ENCODE measurements around the gene IFT52.
A peak's percentile ranks its signal among the peaks of the same experiment; 100 is the strongest.

DNA sequence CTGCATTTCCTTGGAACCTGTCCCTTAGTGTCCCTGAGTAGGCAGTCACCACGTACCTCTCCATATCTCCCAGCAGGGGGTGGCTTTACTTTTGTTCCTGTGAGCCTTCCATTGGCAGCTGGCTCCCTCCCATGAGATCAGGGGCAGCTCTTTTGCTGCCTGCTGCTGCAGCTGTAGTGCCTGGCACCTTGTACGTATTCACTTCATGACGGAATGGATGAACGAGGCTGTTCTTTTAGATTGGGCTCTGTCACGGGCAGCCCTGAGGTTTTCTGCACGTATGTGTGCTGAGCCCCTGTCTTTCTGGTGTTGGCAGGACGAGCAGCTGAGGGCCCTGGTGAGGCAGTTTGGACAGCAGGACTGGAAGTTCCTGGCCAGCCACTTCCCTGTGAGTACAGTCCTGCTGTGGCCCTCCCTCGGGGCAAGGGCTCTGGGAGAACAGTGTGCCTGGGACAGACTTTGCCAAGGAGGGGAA is 90.8 kb downstream of the IFT52 start:
- TF ChIP-seq, protein P1, sequence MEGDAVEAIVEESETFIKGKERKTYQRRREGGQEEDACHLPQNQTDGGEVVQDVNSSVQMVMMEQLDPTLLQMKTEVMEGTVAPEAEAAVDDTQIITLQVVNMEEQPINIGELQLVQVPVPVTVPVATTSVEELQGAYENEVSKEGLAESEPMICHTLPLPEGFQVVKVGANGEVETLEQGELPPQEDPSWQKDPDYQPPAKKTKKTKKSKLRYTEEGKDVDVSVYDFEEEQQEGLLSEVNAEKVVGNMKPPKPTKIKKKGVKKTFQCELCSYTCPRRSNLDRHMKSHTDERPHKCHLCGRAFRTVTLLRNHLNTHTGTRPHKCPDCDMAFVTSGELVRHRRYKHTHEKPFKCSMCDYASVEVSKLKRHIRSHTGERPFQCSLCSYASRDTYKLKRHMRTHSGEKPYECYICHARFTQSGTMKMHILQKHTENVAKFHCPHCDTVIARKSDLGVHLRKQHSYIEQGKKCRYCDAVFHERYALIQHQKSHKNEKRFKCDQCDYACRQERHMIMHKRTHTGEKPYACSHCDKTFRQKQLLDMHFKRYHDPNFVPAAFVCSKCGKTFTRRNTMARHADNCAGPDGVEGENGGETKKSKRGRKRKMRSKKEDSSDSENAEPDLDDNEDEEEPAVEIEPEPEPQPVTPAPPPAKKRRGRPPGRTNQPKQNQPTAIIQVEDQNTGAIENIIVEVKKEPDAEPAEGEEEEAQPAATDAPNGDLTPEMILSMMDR (IDR thresholded peaks at IDR 0.05): peak in 6 of 7 experiments; percentile 14 to 72 (median 65)
- TF ChIP-seq POLR2A (IDR thresholded peaks at IDR 0.05): peak; percentile 50 to 83 (median 79)

Measured in body of pancreas (tissue), 4 donors.